CD14-positive monocyte (primary cell): ENCODE data around the gene PDE4D. TPM values are rescaled to one million over a fixed set of nuclear protein-coding genes. Genes with fewer than 3 reads are reported as not detected.

Source experiments
- DNase-seq, 3 donors: peaks; one replicate each; pipeline ENCODE4 v3.0.0-alpha.2; 2011 to 2022
- H2AFZ ChIP-seq: 2 replicates; pipeline ENCODE4 v1.6.0; 2012; ENCODE audit warnings: mild to moderate bottlenecking, low read depth, low read length, inconsistent platforms; ENCODE audit not compliant: insufficient read depth, poor library complexity, severe bottlenecking
- H3K27ac ChIP-seq, 2 donors: 1 replicate in 1 of 2; 2 replicates in 1 of 2; pipeline ENCODE4 v1.5.1; 2012 to 2013; ENCODE audit warnings: low read length in 2 of 2, control low read depth in 1 of 2, inconsistent platforms in 1 of 2, low read depth in 1 of 2, mild to moderate bottlenecking in 1 of 2
- H3K27me3 ChIP-seq, 2 donors: one replicate each; pipeline versions ENCODE4 v1.6.0 to v1.6.1; 2011 to 2013; ENCODE audit warnings: low read length in 2 of 2; ENCODE audit not compliant: control insufficient read depth in 2 of 2, insufficient read depth in 2 of 2
- H3K36me3 ChIP-seq, 2 donors: replicated peaks in 1 of 2; 1 replicate in 1 of 2; 2 replicates in 1 of 2; pipeline versions ENCODE4 v1.5.1 to v1.6.1; 2012 to 2013; ENCODE audit warnings: low read length in 2 of 2, control low read depth in 1 of 2, inconsistent platforms in 1 of 2, mild to moderate bottlenecking in 1 of 2; ENCODE audit not compliant: insufficient read depth in 2 of 2, control insufficient read depth in 1 of 2
- H3K4me1 ChIP-seq, 2 donors: 1 replicate in 1 of 2; 2 replicates in 1 of 2; pipeline versions ENCODE4 v1.5.1 to v1.6.1; 2012 to 2013; ENCODE audit warnings: low read length in 2 of 2, control low read depth in 1 of 2, inconsistent platforms in 1 of 2, mild to moderate bottlenecking in 1 of 2, moderate library complexity in 1 of 2; ENCODE audit not compliant: insufficient read depth in 2 of 2, control insufficient read depth in 1 of 2
- H3K4me2 ChIP-seq: replicated peaks from 2 replicates; pipeline ENCODE3; 2012; ENCODE audit warnings: low read length, moderate library complexity, mild to moderate bottlenecking; ENCODE audit not compliant: poor library complexity, severe bottlenecking; ENCODE audit errors: extremely low read depth
- H3K4me3 ChIP-seq, 3 experiments: fragments of 200-600 bp in 1 of 3; sonication (generic) in 1 of 3; replicated peaks in 1 of 3; 1 replicate in 2 of 3; 2 replicates in 1 of 3; pipeline ENCODE4 v1.5.1; 2011 to 2013; ENCODE audit warnings: low read length in 3 of 3, mild to moderate bottlenecking in 3 of 3, control low read depth in 2 of 3, low read depth in 2 of 3, inconsistent platforms in 1 of 3, moderate library complexity in 1 of 3
- H3K79me2 ChIP-seq: 2 replicates; pipeline ENCODE4 v1.6.0; 2012; ENCODE audit warnings: mild to moderate bottlenecking, control low read depth, inconsistent platforms, low read length, moderate library complexity; ENCODE audit not compliant: insufficient read depth
- H3K9ac ChIP-seq: 2 replicates; pipeline ENCODE4 v1.6.0; 2017; ENCODE audit warnings: low read length, mild to moderate bottlenecking; ENCODE audit not compliant: insufficient read depth, poor library complexity, severe bottlenecking
- H3K9me3 ChIP-seq, 2 donors: replicated peaks in 1 of 2; 1 replicate in 1 of 2; 2 replicates in 1 of 2; pipeline versions ENCODE4 v1.5.1 to v1.6.1; 2012 to 2013; ENCODE audit warnings: low read length in 2 of 2, control low read depth in 1 of 2; ENCODE audit not compliant: control insufficient read depth in 1 of 2, insufficient read depth in 1 of 2
- H4K20me1 ChIP-seq: 2 replicates; pipeline ENCODE4 v1.6.0; 2012; ENCODE audit warnings: mild to moderate bottlenecking, low read length, control low read depth, moderate library complexity; ENCODE audit not compliant: insufficient read depth
- H3K27ac Mint-ChIP-seq, 7 donors: one replicate each; pipeline ENCODE4 v1.8.0; 2020; ENCODE audit warnings: mild to moderate bottlenecking in 7 of 7, mixed read lengths in 7 of 7, moderate library complexity in 6 of 7, inconsistent platforms in 2 of 7
- H3K27me3 Mint-ChIP-seq, 3 donors: one replicate each; pipeline ENCODE4 v1.8.0; 2021 to 2022; ENCODE audit warnings: low read depth in 3 of 3, mild to moderate bottlenecking in 3 of 3, mixed read lengths in 3 of 3, moderate library complexity in 3 of 3, inconsistent platforms in 1 of 3
- H3K36me3 Mint-ChIP-seq, 2 donors: one replicate each; pipeline ENCODE4 v1.8.0; 2020; ENCODE audit warnings: mixed read lengths in 2 of 2, inconsistent platforms in 1 of 2, mild to moderate bottlenecking in 1 of 2
- H3K4me1 Mint-ChIP-seq: one replicate; pipeline ENCODE4 v1.8.0; 2020; ENCODE audit warnings: mild to moderate bottlenecking, mixed read lengths
- H3K4me3 Mint-ChIP-seq, 2 donors: one replicate each; pipeline ENCODE4 v1.8.0; 2020; ENCODE audit warnings: mild to moderate bottlenecking in 2 of 2, mixed read lengths in 2 of 2, moderate library complexity in 1 of 2
- H3K9me3 Mint-ChIP-seq, 7 donors: one replicate each; pipeline ENCODE4 v1.8.0; 2020 to 2022; ENCODE audit warnings: mixed read lengths in 7 of 7, mild to moderate bottlenecking in 6 of 7, moderate library complexity in 6 of 7, inconsistent platforms in 2 of 7
- WGBS: methylation state at CpG from one replicate; pipeline ENCODE4 v1.1.5; 2013; ENCODE audit warnings: missing lambda C conversion rate; ENCODE audit not compliant: insufficient coverage; 5-methylcytosine and 5-hydroxymethylcytosine counted together
- intact Hi-C, 2 donors: fragments of 100-400 bp; cut with micrococcal nuclease; formaldehyde crosslinking; loops; one replicate each; pipeline versions ENCODE4 v1.15.0 to v1.15.1; 2023
- polyA plus RNA-seq, 3 donors: library from polyadenylated mRNA; depleted of rRNA in 1 of 3; unstranded in 2 of 3; stranded (reverse) in 1 of 3; fragments of 300-500 nt in 2 of 3; fragments of >200 nt in 1 of 3; fragmentation: Illumina TruSeq in 2 of 3; gene quantifications; 1 replicate in 2 of 3; 2 replicates in 1 of 3; pipeline ENCODE4 v1.2.3, GENCODE V29; 2012 to 2021
- TF ChIP-seq, protein P1 (sequence below): fragments of 200-600 bp; IDR thresholded peaks from one replicate; pipeline ENCODE4 v1.8.0; 2022; ENCODE audit warnings: antibody characterized with exemption, mild to moderate bottlenecking

PDE4D gene
- polyA plus RNA-seq, 3 donors: 1.9 to 3.4 (median 2.8) TPM

DNA sequence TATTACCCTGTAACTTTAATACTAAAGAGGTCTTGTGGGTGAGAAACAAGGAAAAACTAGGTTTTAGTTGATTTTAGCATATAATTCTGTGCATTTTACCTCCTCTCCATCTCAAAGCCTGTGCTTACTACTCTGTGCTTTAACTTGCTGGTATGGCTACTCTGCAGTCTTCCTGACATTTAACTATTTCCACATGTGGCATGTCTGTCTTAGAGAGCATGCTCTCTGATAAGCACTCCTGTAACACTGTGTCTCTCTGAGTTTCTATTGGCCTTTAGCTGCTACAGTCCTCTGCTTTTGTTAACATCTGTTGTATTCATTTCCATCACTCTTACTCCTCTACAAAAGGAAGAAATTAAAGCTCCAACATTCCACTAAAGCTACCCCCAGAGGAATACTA lies 892.4 kb downstream of the PDE4D start:
- Mint-ChIP-seq H3K36me3 (no peaks in the 10 kb centered on the region), H3K27ac (peak overlapping the region in 2 of 7 donors; percentile 6 to 70), H3K9me3 (peaks cover 0 to 3% (median 0%) of the 10 kb centered on the region in 7 donors), H3K4me1 (peaks cover 6% of the 10 kb centered on the region), H3K4me3 (no peak overlapping the region), H3K27me3 (no peaks in the 10 kb centered on the region)
- H3K27ac ChIP-seq: no peak overlapping the region
- intact Hi-C loops: loop anchor here in 1 of 2 donors (10.0 kb wide), 1 partner anchor 106 kb away; no protein-coding TSS in a partner anchor
- H4K20me1 ChIP-seq: no peaks in the 10 kb centered on the region
- no peaks in the 10 kb centered on the region for H3K79me2 ChIP-seq
- no peak overlapping the region for H3K4me2 ChIP-seq
- no peaks in the 10 kb centered on the region for H3K4me1 ChIP-seq
- TF ChIP-seq, protein P1, sequence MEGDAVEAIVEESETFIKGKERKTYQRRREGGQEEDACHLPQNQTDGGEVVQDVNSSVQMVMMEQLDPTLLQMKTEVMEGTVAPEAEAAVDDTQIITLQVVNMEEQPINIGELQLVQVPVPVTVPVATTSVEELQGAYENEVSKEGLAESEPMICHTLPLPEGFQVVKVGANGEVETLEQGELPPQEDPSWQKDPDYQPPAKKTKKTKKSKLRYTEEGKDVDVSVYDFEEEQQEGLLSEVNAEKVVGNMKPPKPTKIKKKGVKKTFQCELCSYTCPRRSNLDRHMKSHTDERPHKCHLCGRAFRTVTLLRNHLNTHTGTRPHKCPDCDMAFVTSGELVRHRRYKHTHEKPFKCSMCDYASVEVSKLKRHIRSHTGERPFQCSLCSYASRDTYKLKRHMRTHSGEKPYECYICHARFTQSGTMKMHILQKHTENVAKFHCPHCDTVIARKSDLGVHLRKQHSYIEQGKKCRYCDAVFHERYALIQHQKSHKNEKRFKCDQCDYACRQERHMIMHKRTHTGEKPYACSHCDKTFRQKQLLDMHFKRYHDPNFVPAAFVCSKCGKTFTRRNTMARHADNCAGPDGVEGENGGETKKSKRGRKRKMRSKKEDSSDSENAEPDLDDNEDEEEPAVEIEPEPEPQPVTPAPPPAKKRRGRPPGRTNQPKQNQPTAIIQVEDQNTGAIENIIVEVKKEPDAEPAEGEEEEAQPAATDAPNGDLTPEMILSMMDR: no peak
- no peak for DNase-seq
- H3K9ac ChIP-seq: no peak overlapping the region
- no peak overlapping the region for H2AFZ ChIP-seq
- no peaks in the 10 kb centered on the region for H3K27me3 ChIP-seq
- H3K36me3 ChIP-seq: no peaks in the 10 kb centered on the region
- no peak overlapping the region for H3K4me3 ChIP-seq
- no peaks in the 10 kb centered on the region for H3K9me3 ChIP-seq

DNA sequence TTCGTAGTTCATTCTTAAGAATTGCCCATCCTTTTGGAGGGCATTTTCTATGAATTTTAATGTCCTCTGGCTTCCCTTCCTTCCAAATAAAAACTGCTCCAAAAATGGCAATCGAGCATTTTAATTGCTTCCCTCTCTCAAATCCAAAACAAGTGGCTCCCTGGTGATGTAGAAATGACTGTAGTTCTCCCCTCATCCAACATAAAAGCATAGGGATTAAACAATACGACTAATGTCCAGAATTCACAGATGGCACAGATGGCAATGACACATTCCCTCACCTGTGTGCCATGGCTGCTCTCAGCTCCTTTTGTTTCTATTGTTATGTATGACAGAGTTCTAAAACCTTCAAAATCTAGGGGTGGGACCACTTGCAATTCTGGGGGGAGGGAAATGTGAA lies 893.3 kb downstream of the PDE4D start:
- intact Hi-C loops: loop anchor here in 1 of 2 donors (10.0 kb wide), 1 partner anchor 105 kb away; no protein-coding TSS in a partner anchor
- Histone ChIP-seq H2AFZ (no peak overlapping the region), H3K4me2 (no peak overlapping the region), H3K27me3 (no peaks in the 10 kb centered on the region), H3K4me3 (no peak overlapping the region), H3K4me1 (no peaks in the 10 kb centered on the region), H3K9ac (no peak overlapping the region), H3K36me3 (no peaks in the 10 kb centered on the region), H4K20me1 (no peaks in the 10 kb centered on the region), H3K9me3 (no peaks in the 10 kb centered on the region), H3K27ac (no peak overlapping the region), H3K79me2 (no peaks in the 10 kb centered on the region)
- Mint-ChIP-seq H3K27me3 (no peaks in the 10 kb centered on the region), H3K4me3 (no peak overlapping the region), H3K36me3 (no peaks in the 10 kb centered on the region), H3K27ac (no peak overlapping the region), H3K4me1 (peaks cover 5% of the 10 kb centered on the region), H3K9me3 (peaks cover 0 to 3% (median 1%) of the 10 kb centered on the region in 7 donors)
- TF ChIP-seq, protein P1: no peak
- no CpG with 5 or more reads among the region's 3 CpGs for WGBS
- no peak for DNase-seq
